GM19397 (cell line): ENCODE measurements around the gene FERMT1.
"Not testable (repeated sequence)": the region's sequence is repeated elsewhere in the genome, so short reads cannot be mapped to it uniquely, and the experiment has no call there.

Experiments
- ATAC-seq: cut with Tn5 transposase; IDR thresholded peaks from one replicate; pipeline ENCODE4 v1.9.1; 2021; ENCODE audit warnings: mild to moderate bottlenecking, moderate library complexity; ENCODE audit not compliant: unreplicated experiment

FERMT1 gene

GRCh38 chr20:6041808-6042265 lies 81.0 kb downstream of the FERMT1 start:
- ATAC-seq: no peak

- no peak for ATAC-seq
Observed at GRCh38 chr20:6040958-6041807, 81.6 kb downstream of the FERMT1 start.

- ATAC-seq: no peak
Observed at GRCh38 chr20:6040540-6040939, 82.3 kb downstream of the FERMT1 start.

GRCh38 chr20:6039766-6040165 lies 83.1 kb downstream of the FERMT1 start:
- ATAC-seq: no peak

GRCh38 chr20:6038256-6038655 lies 84.6 kb downstream of the FERMT1 start:
- no peak for ATAC-seq

GRCh38 chr20:6037082-6037481 lies 85.7 kb downstream of the FERMT1 start:
- no peak for ATAC-seq

- no peak for ATAC-seq
Observed at GRCh38 chr20:6036213-6036612, 86.6 kb downstream of the FERMT1 start.

GRCh38 chr20:6034134-6034969 lies 88.5 kb downstream of the FERMT1 start:
- ATAC-seq: no peak

GRCh38 chr20:6032907-6033306 lies 89.9 kb downstream of the FERMT1 start:
- ATAC-seq: not testable (repeated sequence)

- no peak for ATAC-seq
Observed at GRCh38 chr20:6030453-6031080, 92.3 kb downstream of the FERMT1 start.

GRCh38 chr20:6029538-6029937 lies 93.3 kb downstream of the FERMT1 start:
- no peak for ATAC-seq

GRCh38 chr20:6028818-6029217 lies 94.0 kb downstream of the FERMT1 start:
- no peak for ATAC-seq

GRCh38 chr20:6026051-6026450 lies 96.8 kb downstream of the FERMT1 start:
- no peak for ATAC-seq
